MG63 (cell line): ENCODE measurements around the gene DLG1. TPM values are rescaled to one million over a fixed set of nuclear protein-coding genes. Genes with fewer than 3 reads are reported as not detected.

Source experiments
- DNase-seq: peaks from one replicate; pipeline ENCODE4 v3.0.0-alpha.2; 2020
- H3K27me3 ChIP-seq: fragments of 250-450 bp; sonication (Bioruptor Pico); 2 replicates; pipeline ENCODE4 v1.5.1; 2020; ENCODE audit warnings: mild to moderate bottlenecking, moderate library complexity
- H3K36me3 ChIP-seq: fragments of 250-450 bp; sonication (Bioruptor Pico); 2 replicates; pipeline ENCODE4 v1.5.1; 2020; ENCODE audit warnings: mild to moderate bottlenecking, moderate library complexity
- H3K4me3 ChIP-seq: fragments of 250-450 bp; sonication (Bioruptor Pico); 2 replicates; pipeline ENCODE4 v1.5.1; 2020; ENCODE audit warnings: mild to moderate bottlenecking, moderate library complexity
- H3K9me3 ChIP-seq: fragments of 250-450 bp; sonication (Bioruptor Pico); 2 replicates; pipeline ENCODE4 v1.5.1; 2020; ENCODE audit warnings: mild to moderate bottlenecking, moderate library complexity
- total RNA-seq: library from RNA; depleted of rRNA; stranded (reverse); fragments of >200 nt; shearing (Covaris generic); gene quantifications from 2 replicates; pipeline ENCODE4 v1.2.3, GENCODE V29; 2014; ENCODE audit warnings: low replicate concordance

DLG1 gene
- total RNA-seq, 1 experiment from 2014 or later: 21.3 TPM

DNA sequence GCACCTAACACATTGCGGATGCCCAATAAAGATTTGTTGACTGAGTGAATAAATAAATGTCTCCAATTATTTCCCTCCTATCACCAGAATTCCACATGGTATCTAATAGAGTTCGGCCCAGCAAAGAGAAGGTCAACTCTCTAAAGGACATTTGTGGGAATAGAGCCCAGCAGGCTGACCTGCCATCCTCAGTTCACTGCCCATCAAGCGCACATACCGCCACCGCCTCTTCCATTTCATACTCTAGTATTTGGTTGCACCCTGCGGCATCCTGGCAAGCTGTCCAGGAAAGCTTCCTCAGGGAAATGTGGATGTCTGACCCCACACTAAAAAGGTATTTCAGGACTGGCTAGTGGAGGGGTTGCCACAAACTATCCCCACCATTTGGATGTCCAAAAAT is 29.8 kb upstream of the DLG1 start:
- no peak overlapping the region for H3K4me3 ChIP-seq
- H3K27me3 ChIP-seq: no peaks in the 10 kb centered on the region

DNA sequence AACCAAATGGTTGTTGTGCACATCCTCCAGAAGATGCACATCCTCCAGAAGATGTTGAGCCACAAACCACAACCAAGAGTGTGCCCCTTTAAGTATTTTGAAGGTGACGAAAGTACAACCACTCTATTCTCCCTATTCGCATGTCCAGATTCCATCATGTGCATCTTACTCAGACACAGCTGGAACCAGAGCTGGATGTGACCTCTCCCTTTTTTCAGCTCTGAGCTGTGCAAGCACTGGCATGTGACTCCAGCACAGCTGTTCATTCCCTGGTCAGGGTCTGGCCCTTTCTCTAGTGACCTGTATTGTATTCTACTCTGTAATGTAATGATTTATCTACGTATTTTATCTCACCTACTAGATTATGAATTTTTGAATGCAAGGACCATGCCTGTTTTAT is 29.3 kb upstream of the DLG1 start:
- no peak overlapping the region for H3K4me3 ChIP-seq
- peak; percentile 32 for DNase-seq
- no peaks in the 10 kb centered on the region for H3K27me3 ChIP-seq
- H3K36me3 ChIP-seq: no peaks in the 10 kb centered on the region
- no peaks in the 10 kb centered on the region for H3K9me3 ChIP-seq

More for the DNA sequence above, 29.8 kb upstream of the DLG1 start:
- no peaks in the 10 kb centered on the region for H3K9me3 ChIP-seq
- H3K36me3 ChIP-seq: no peaks in the 10 kb centered on the region
- DNase-seq: no peak

DNA sequence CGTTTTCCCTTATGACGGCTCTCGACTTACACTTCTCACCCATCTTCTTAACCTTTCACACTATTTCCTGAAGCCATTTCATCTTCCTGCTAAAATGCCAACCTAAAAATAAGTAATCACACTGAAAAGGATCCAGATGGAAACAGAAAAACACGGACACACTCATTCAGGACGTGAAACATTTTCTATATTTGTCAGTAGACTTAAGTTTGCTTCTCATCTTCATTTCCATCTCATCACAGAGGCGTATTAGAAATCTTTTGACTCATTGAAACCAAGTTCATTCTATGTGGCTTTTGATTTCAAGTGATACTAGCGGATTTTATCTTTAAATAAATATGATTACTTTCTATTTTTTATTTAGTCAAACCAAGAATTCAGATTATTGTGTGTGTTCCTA is 27.4 kb upstream of the DLG1 start:
- no peak overlapping the region for H3K4me3 ChIP-seq
- H3K36me3 ChIP-seq: no peaks in the 10 kb centered on the region
- H3K9me3 ChIP-seq: no peaks in the 10 kb centered on the region; the same call in none of the 2 replicates
- H3K27me3 ChIP-seq: no peaks in the 10 kb centered on the region
- DNase-seq: no peak

DNA sequence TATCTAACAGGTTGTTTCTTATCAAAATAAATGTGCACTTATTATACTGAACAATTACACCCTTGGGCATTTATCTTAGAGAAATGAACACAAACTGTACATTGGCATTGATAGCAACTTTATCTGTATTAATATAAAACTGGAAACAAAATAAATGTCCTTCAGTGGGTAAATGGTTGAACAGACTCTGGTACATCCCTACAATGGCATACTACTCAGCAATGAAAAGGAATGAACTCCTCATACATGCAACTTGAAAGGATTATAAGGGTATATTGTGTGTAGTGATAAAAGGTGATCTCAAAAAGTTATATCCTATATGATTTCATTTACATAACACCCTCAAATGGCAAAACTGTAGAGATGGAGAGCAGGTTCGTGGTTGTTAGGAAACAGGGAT is 23.7 kb upstream of the DLG1 start:
- Histone ChIP-seq H3K36me3 (no peaks in the 10 kb centered on the region), H3K4me3 (no peak overlapping the region), H3K27me3 (no peaks in the 10 kb centered on the region), H3K9me3 (peaks cover 16% of the 10 kb centered on the region)
- no peak for DNase-seq

DNA sequence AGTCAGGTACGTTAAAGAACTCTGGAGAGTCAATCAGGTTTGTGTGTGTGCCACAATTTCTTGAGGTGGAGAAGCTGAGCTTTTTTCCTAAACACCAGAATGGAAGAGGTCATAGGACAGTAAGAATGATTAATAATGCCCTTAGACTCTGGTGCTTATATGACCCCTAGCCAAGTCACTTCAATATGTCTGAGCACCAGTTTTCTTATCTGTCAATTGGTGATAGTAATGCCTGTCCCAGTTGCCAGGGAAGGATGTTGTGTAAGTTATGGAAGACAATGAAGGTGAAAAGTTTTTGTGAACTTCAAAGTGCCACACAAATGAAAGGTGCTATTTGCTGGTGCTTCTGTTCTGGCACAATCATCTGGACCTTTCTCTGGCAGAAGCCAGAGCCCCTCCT is 22.2 kb upstream of the DLG1 start:
- H3K9me3 ChIP-seq: peaks cover 16% of the 10 kb centered on the region
- DNase-seq: no peak
- no peaks in the 10 kb centered on the region for H3K36me3 ChIP-seq
- no peak overlapping the region for H3K4me3 ChIP-seq
- no peaks in the 10 kb centered on the region for H3K27me3 ChIP-seq

DNA sequence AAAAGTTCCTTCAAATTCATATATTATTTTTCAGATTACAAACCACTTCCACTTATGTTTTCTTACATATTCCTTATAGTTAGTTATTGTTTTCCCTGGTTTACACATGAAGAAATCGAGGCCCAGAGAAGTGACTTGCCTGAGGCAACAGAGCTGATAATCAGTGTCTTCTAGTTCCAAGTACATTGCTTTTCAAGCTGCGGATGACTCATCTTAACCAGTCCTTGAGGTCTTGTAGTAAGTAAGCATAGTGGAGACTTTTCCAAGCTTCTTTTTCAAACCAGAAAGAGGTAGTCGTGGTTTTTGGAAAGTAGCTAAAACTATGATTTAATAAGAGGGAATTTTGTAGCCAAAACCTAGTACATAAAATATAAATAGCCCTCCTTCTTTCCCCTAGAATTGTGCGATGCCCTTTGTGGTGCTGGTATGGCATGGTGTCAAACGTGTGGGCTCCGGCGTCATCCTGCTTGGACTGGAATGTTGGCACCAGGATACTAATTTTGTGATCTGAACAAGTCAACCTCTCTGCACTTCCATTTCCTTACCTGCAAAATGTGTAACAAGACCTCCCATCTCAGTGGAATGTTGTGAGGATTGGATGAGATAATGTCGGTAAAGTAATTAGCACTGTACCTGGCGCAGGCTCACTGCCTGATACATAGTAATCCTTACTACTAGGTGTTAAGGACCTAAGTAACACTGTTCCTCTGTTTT is 19.0 kb upstream of the DLG1 start:
- no peaks in the 10 kb centered on the region for H3K27me3 ChIP-seq
- peak; percentile 78 for DNase-seq
- peaks cover 20% of the 10 kb centered on the region for H3K9me3 ChIP-seq
- H3K36me3 ChIP-seq: no peaks in the 10 kb centered on the region
- H3K4me3 ChIP-seq: 0 out of 2 replicates have a peak overlapping the region, but pooled peaks have one; percentile 2

DNA sequence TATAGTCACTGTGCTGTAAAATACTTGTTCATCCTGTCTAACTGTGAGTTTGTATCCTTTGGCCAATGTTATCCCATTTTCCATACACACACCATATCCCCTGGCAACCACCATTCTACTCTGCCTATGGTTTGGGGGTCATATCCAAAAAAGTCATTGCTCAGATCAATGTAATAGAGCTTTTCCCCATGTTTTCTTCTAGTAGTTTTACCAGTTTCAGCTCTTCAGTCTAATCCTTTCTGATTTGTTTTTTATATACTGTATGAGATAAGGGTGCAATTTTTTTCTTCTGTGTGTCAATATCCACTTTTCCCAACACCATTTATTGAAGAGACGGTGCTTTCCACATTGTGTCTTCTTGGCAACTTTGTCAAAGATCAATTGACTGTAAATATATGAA is 14.0 kb upstream of the DLG1 start:
- Histone ChIP-seq H3K36me3 (no peaks in the 10 kb centered on the region), H3K27me3 (no peaks in the 10 kb centered on the region), H3K4me3 (no peak overlapping the region), H3K9me3 (peaks cover 7% of the 10 kb centered on the region; the same call in 1 of the 2 replicates)
- DNase-seq: no peak

DNA sequence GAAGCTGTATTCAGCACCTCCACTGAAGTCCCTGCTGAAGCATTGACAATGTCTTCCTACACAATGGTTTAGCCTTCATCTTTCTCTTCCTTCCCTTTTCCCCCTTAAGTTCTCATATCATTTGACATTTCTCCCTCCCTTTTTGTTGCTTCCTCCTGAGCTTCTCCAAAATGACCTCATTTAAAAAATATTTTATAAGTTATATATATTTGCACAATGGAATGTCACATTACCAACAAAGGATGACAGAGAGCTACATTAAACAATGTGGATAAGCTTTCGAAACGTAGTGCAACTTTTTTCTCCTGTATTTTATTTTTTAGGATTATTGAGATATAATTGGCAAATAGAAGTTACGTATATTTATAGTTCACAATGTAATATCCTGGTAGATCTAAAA is 13.2 kb upstream of the DLG1 start:
- peaks cover 7% of the 10 kb centered on the region; the same call in 1 of the 2 replicates for H3K9me3 ChIP-seq
- no peaks in the 10 kb centered on the region for H3K36me3 ChIP-seq
- no peak overlapping the region for H3K4me3 ChIP-seq
- H3K27me3 ChIP-seq: no peaks in the 10 kb centered on the region
- DNase-seq: no peak

DNA sequence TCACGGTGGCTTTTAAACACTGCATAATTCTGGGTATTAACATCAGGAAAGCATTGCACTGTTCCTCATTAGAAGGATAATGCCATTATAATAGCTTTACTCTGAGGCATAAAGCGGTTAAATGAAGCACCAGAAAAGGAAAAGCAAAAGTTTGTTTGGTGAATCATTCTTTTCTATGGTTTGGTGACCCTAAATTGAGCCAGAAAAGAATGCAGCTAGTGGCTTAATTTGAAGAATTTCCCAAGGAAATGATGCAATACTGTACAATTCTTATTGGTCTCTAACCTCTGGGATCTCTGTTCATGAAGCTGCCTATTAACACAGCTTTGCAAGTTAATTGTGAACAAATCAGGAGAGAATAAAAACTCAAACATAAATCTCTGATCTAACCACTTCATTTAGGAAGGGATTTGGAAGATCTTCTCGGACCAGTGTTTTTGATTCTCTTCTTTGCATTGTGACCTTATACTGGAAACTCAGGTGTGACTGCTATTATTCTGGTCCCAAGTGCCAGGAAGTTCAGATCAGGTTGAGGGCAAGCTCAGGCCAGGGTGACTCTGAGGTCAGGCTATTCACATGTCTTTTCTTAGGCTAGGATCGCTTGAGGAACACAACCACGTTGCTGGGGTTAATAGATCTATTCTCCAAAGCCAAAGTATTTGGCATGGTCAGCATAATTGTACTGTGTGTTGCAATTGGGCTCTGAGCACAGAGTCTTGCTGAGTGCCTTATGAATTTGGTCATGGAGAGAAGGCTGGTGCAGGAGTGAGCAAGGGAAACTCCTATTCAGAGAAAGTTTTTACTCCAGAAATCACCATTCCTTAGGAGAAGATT is 11.3 kb upstream of the DLG1 start:
- Histone ChIP-seq H3K36me3 (no peaks in the 10 kb centered on the region), H3K4me3 (no peak overlapping the region; the same call in 1 of the 2 replicates), H3K9me3 (peaks cover 7% of the 10 kb centered on the region; the same call in 1 of the 2 replicates), H3K27me3 (no peaks in the 10 kb centered on the region)
- DNase-seq: peak; percentile 58

DNA sequence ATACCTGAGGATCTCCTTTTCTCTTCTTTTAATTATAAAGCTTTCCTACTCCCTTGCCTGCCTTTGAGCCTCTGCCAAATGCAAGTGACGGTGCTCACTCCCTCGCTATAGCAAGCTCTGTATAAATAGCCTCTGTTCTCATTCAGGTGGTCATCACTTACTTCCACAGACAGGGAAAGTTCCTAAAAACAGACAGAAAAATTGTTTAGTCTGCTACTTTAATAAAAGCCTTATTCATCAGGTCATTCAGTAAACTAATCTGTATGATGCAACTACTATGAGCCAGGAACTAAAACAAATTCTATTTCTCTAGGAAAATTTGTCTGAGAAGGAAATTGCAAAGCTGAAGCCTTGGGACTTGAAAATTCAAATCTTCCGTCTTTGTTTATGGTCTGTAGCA is 10.2 kb upstream of the DLG1 start:
- Histone ChIP-seq H3K9me3 (peaks cover 7% of the 10 kb centered on the region; the same call in 1 of the 2 replicates), H3K36me3 (no peaks in the 10 kb centered on the region), H3K27me3 (no peaks in the 10 kb centered on the region), H3K4me3 (no peak overlapping the region)
- no peak for DNase-seq

DNA sequence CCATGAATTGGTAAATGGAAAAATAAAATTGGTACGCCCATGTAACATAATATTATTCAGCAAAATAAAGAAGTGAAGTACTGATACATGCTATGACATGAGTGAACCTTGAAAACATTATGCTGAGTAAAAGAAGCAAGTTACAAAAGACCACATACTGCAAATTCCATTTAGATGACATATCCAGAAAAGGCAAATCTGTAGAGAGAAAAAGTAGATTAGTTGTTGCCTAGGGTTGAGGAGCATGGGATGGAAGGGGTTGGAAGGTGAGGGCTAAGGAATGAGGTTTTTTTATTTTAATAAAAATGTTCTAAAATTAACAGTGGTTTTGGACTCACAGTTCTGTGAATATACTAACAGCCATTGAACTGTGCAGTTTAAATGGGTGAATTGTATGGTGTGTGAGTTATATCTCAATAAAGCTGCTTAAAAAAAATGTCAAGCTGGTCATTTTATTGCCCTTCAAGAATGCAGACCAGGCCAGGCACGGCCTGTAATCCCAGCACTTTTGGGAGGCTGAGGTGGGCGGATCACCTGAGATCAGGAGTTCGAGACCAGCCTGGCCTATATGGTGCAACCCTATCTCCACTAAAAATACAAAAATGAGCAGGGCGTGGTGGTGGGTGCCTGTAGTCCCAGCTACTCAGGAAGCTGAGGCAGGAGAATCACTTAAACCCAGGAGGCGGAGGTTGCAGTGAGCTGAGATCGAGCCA is 8.1 kb upstream of the DLG1 start:
- Histone ChIP-seq H3K27me3 (no peaks in the 10 kb centered on the region), H3K9me3 (no peaks in the 10 kb centered on the region), H3K4me3 (no peak overlapping the region), H3K36me3 (no peaks in the 10 kb centered on the region)
- DNase-seq: no peak

DNA sequence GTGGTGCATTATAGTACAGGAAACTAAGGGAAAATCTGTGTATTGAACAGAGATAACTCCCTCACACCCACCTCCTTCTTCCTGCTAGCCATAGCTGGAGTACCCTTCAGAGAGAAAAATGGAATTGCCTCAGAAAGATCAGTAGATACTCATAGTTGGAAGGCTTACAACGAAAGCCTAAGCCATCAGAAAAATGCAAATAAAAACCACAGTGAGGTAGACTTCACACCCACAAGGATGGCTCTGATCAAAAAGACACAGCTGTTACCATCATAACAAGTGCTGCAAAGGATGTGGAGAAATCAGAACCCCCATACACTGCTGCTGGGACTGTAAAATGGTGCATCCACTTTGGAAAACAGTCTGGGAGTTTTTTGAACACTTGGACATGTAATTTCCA is 7.4 kb upstream of the DLG1 start:
- H3K4me3 ChIP-seq: no peak overlapping the region
- H3K9me3 ChIP-seq: no peaks in the 10 kb centered on the region
- no peak for DNase-seq
- no peaks in the 10 kb centered on the region for H3K36me3 ChIP-seq
- H3K27me3 ChIP-seq: no peaks in the 10 kb centered on the region

DNA sequence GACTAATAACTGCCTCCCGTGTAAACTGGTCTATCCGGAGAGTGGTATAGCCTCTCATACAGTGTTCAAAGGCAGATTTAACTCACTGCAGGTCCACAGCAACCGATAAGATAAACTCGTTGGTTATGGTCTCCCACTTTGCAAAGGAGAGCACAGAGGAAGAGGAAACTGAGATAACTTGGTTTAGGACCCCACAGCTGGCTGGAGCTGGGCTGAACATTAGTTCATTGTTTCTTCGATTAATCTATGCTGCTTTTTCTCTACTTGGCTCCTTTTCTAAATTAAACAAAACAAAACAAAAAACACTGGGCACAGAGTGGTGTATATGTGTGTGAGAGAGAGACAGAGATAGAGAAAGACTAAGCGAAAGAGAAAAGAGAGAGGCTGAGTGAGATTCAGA is 5.0 kb upstream of the DLG1 start:
- Histone ChIP-seq H3K27me3 (no peaks in the 10 kb centered on the region), H3K9me3 (no peaks in the 10 kb centered on the region)

DNA sequence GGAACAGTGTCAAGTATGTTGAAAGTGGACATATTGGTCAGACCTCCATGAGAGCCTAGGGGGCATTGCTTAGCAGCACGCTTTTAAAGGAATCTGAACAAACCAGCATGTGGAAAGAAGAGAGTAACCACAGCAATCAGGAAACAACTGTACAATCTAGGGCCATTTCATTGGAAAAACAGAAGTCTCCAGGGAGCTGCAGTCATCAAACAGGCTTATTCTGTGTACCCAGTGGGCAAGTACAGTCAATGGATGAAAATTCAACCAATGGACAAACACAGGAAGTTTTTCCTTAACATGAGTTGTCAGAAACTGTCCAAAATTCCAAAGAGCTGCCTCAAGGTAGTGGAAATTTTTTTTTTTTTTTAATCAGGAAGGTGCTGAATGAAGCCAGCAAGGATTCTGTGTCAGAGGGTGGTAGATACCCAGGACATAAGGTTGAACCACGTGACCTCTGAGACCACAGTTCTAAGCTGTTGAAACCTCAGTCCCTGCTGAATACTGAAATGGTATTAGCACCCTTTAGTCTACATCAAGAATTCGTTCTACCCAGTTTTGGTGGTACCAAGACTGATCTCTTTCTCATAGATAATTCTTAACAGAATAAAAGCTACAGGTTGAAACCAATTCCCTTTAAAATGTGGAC is 4.4 kb upstream of the DLG1 start:
- no peak for DNase-seq
- no peak overlapping the region for H3K4me3 ChIP-seq
- H3K9me3 ChIP-seq: no peaks in the 10 kb centered on the region
- no peaks in the 10 kb centered on the region for H3K36me3 ChIP-seq
- H3K27me3 ChIP-seq: no peaks in the 10 kb centered on the region

More for the DNA sequence above, 5.0 kb upstream of the DLG1 start:
- no peak overlapping the region for H3K4me3 ChIP-seq
- no peaks in the 10 kb centered on the region for H3K36me3 ChIP-seq
- no peak for DNase-seq

DNA sequence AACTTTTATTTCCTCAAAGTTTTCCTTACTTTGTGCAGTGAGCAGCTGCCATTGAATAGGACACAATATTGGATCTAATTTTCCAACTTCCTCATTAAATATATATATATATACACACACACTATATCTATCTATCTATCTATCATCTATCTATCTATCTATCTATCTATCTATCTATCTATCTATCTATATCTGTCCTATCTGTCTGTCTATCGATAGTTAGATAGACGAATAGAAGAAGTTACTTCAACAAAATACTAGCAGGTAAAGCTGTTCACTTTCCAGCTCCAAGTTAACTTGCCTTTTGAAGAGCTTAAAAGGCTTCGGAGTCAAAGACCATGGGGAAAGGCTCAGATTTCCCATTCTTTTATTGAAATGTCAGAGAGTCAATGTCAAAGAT is 3.6 kb upstream of the DLG1 start:
- Histone ChIP-seq H3K36me3 (peaks cover 2% of the 10 kb centered on the region; the same call in 1 of the 2 replicates), H3K9me3 (no peaks in the 10 kb centered on the region), H3K4me3 (no peak overlapping the region), H3K27me3 (no peaks in the 10 kb centered on the region)
- no peak for DNase-seq

DNA sequence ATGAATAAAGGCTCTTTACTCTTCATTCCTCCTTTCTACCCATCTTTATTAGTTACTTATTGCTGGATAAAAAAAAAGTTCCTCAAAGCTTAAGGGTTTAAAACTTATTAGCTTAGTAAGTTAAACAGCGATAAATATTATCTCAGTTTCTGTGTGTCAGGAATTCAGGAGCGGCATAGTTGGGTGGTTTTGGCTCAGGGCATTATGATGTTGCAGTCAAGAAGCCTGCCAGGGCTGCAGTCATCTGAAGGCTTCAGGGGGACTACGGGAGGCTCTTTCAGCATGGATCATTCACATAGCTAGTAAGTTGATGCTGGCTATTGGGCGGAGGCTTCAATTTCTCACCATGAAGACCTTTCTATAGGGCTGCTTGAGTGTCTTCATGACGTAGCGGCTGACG is 1.9 kb upstream of the DLG1 start:
- Histone ChIP-seq H3K27me3 (no peaks in the 10 kb centered on the region), H3K4me3 (no peak overlapping the region), H3K9me3 (no peaks in the 10 kb centered on the region), H3K36me3 (peaks cover 19% of the 10 kb centered on the region)
- no peak for DNase-seq
